ENCODE results near the gene OR5K4.

OR5K4 gene

GRCh38 chr3:98353554-98353953, at the start of gene OR5K4:
Gene OR5K4, plus strand, starts transcription at chr3:98353854. Its CDS starts 0 bp downstream, at chr3:98353854.
- DNase-seq: no peak

- no peak for DNase-seq
These were observed 31.6 kb upstream of the OR5K4 start for GRCh38 chr3:98322101-98322500.

GRCh38 chr3:98322686-98323085, 31.0 kb upstream of the OR5K4 start:
- no peak for DNase-seq

- no peak for DNase-seq
These were observed 30.2 kb upstream of the OR5K4 start for GRCh38 chr3:98323425-98323824.

- DNase-seq: no peak
These were observed 28.6 kb upstream of the OR5K4 start for GRCh38 chr3:98325055-98325454.

GRCh38 chr3:98326105-98326893, 27.4 kb upstream of the OR5K4 start:
- no peak for DNase-seq

GRCh38 chr3:98326945-98327344, 26.7 kb upstream of the OR5K4 start:
- DNase-seq: no peak

- DNase-seq: no peak
These were observed 24.7 kb upstream of the OR5K4 start for GRCh38 chr3:98328933-98329332.

- DNase-seq: peak; percentile 14
These were observed 24.1 kb upstream of the OR5K4 start for GRCh38 chr3:98329392-98330124.

- DNase-seq: no peak
These were observed 22.3 kb upstream of the OR5K4 start for GRCh38 chr3:98331329-98331728.

- no peak for DNase-seq
These were observed 19.6 kb upstream of the OR5K4 start for GRCh38 chr3:98333989-98334606.

GRCh38 chr3:98339031-98339430, 14.6 kb upstream of the OR5K4 start:
- no peak for DNase-seq

GRCh38 chr3:98341758-98342157, 11.9 kb upstream of the OR5K4 start:
- DNase-seq: no peak

- peak; percentile 17 for DNase-seq
These were observed 9.8 kb upstream of the OR5K4 start for GRCh38 chr3:98343647-98344507.

GRCh38 chr3:98350082-98350481, 3.6 kb upstream of the OR5K4 start:
- no peak for DNase-seq

- DNase-seq: no peak
These were observed 5.6 kb downstream of the OR5K4 start for GRCh38 chr3:98359250-98359649.

GRCh38 chr3:98359993-98360675, 6.5 kb downstream of the OR5K4 start:
- DNase-seq: no peak

GRCh38 chr3:98360681-98361080, 7.0 kb downstream of the OR5K4 start:
- DNase-seq: no peak

GRCh38 chr3:98361289-98361688, 7.6 kb downstream of the OR5K4 start:
- DNase-seq: no peak

GRCh38 chr3:98367464-98368246, 14.0 kb downstream of the OR5K4 start:
- no peak for DNase-seq

GRCh38 chr3:98371186-98371585, 17.5 kb downstream of the OR5K4 start:
- DNase-seq: no peak
